GM19351 (cell line): ENCODE results near the gene NUP42.
"Not testable (repeated sequence)": the region's sequence is repeated elsewhere in the genome, so short reads cannot be mapped to it uniquely, and the experiment has no call there.

Experiments
- ATAC-seq: cut with Tn5 transposase; IDR thresholded peaks from one replicate; pipeline ENCODE4 v1.9.1; 2021; ENCODE audit warnings: mild to moderate bottlenecking, moderate library complexity; ENCODE audit not compliant: unreplicated experiment

NUP42 gene

DNA sequence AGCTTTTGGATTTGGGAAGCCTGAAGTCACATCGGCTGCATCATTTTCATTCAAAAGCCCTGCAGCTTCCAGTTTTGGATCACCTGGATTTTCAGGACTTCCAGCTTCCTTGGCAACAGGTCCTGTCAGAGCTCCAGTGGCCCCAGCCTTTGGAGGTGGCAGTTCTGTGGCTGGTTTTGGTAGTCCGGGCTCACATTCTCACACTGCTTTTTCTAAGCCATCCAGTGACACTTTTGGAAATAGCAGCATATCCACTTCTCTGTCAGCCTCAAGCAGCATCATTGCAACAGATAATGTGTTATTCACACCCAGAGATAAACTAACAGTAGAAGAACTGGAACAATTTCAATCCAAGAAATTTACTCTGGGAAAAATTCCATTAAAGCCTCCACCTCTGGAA is 18.5 kb downstream of the NUP42 start:
- no peak for ATAC-seq

DNA sequence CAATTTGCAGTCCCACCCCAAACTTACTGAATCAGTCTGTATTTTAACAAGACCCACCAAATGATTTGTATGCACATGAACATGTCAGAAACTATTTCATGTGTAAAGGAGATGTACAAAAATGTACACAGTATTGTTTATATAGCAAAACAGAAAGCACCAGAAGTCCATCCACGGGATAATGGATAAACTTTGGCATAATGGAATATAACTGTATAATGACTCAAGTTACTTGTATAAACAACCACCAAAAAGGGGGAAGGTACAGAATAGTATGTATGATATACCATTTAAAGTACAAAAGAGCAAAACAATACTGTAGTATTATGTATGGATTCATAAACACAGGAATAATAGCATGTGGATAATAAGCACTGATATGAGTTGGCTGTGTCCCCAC is 22.4 kb downstream of the NUP42 start:
- ATAC-seq = no peak

GRCh38 chr7:23205577-23205908 is 23.7 kb downstream of the NUP42 start:
- no peak for ATAC-seq

DNA sequence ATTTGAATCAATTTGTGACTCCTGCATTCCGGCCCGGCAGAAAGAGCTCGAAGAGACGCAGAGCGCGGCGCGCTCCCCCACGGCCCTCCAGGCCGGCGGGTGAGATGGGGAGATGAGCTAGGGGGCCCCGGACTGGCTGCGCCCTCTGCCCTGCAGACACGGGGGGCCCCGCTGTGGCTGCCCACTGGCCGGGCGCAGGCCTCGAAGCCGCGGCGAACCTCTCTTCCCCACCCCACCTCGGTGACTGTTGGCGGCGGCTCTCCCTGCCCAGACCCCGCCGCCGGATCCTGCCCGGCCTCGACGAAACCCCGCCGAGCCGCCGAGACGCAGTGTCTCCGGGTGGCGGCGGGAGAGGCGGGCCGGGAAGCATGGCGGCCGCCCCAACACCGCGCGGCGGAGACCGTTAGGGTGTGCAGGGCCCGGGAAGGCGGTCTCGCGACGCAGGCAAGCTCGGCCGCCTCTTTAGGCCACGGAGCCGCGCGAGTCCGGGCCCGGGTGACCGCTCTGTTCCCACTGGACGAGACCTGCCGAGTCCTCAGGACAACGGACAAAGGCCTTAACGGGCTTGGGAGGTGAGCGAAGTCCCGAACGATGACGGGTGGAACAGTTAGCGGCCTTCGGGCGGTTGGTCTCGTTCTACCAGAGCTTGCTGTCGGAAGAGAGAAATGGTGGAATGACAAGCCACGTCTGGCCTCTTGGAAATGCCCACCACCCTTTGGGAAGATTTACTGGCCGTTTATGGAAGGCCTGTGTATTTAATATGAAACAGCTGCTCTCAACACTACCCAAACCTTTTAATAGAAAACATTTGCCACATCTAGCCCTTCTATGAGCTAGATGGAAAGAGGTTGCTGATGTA is 24.3 kb downstream of the NUP42 start:
- no peak for ATAC-seq

DNA sequence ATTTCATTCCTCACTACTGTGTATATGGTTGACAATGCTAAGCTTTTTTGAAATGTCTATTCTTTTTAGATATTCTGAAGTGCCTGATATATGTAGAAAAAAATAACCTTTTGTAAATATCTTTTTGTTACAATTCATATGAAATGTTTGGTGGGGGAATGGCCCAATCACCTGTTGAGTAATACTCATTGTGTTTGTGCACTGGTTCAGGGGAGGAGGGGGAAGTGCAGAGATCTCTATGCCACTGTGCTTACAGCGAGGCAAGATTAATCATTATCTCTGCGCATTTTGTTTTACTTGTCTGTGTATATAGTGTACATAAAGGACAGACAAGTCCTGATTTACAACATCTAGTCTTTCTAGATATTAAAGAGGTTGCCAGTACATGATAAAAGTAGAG is 25.2 kb downstream of the NUP42 start:
- no peak for ATAC-seq

- ATAC-seq = no peak
Observed at GRCh38 chr7:23207884-23208283, 26.0 kb downstream of the NUP42 start.

DNA sequence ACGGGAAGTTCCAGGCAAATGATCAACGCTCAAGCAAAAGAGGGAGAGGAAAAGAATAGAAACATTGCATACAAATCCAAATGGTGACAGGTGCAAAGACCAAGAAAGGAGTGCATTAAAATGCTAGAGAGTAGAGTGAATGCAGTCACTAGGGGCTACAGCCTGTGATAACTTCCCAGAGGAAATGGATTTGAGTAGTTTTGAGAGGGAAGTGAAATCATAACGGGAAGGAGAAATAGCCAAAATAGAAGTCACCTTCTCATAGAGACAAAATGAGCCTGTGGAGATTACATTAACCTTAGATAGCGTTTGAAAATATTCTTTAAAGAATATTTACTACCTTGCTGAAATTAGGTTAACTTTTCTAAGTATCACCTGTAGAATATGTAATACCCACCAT is 26.5 kb downstream of the NUP42 start:
- no peak for ATAC-seq

GRCh38 chr7:23210506-23210905 is 28.7 kb downstream of the NUP42 start:
- no peak for ATAC-seq

DNA sequence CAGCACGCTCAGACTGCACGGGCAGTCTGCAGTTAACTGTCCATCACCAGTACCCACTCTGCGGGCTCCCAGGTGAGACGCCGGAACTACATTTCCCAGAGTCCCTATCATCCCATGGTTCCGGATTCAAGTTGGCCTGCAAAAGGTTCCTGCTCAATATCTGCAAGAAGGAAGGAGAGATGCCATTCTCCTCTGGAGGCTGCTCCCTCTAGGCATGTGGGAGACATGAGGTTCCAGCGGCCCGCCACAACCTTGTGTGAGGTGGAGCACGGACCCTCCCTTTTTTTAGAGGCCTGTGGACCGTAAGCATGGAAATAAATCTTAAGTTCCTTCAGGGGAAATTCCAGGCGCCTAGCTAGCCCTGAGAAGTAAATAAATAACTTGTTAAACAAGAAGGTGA is 29.7 kb downstream of the NUP42 start:
- ATAC-seq = no peak

GRCh38 chr7:23212395-23212794 is 30.5 kb downstream of the NUP42 start:
- no peak for ATAC-seq

DNA sequence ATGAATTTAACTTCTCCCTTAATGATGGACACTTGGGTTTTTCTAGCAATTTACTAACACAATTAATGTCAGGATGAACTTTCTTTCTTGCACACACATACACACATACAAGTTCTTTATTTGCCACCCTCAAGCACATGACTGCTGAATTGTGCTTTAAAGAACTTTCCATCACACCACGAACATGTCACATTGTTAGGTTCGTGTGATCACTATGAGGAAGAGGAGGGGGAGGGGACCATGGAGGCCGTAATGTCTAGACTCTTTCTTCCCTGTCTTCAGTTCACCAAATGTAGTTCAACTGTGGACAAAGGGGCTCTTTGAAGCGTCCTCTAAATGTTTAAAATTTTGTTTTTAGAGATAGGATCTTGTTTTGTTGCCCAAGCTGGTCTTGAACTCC is 31.0 kb downstream of the NUP42 start:
- ATAC-seq = no peak

GRCh38 chr7:23213755-23214154 is 31.9 kb downstream of the NUP42 start:
- no peak for ATAC-seq

DNA sequence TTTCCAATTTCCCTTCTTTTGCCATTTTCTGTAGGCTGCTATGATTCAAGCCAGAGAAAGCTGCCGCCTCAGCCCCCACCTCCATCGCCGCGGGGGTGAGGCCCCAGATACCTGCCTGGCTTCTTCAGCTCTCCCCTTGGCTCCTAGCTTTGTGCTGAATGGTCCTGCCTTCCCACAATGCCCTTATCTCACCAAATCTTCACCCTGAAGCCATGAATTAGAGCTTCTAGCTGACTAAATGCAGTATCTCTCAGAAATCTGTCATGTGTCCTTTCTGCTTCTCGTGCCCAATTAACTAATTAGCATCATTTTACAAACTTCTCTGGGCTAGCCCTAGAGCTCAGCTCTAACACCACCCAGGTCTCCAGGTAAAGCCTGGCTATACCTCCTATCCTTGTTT is 32.6 kb downstream of the NUP42 start:
- ATAC-seq = no peak

DNA sequence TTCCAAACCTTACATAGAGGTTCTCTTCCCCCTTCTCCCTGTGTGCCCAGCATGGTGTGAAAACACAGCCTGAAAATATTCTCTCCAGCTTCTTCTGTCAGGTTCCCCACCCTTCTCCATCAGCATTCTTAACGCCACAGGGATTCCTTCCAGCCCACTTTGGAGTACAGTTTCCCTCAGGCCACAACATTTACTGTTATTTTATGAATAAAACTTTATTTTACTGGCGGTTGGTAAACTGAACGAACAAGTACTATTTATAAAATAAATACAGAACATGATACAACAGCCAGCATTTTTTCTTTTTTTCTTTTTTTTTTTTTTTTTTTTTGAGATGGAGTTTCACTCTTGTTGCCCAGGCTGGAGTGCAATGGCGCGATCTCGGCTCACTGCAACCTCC is 33.1 kb downstream of the NUP42 start:
- no peak for ATAC-seq

DNA sequence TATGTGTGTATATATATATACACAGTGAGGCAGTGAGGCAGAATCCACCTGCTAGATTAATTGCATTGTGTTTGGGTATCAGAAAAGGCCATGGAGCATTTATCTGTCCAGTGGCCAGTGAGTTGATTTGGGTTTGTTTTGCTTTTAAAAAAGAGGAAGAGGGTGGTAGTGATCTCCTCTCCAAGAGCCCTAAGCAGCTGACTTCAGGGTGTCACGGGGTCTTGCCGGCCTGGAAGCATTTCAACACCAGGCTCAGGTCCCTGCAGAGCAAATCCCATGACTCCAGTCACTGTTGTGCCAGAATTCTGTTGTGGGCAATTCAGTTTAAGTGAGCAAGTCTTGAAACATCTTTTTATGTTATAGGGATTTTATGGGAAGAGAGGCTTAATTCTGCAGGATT is 34.2 kb downstream of the NUP42 start:
- ATAC-seq = no peak

DNA sequence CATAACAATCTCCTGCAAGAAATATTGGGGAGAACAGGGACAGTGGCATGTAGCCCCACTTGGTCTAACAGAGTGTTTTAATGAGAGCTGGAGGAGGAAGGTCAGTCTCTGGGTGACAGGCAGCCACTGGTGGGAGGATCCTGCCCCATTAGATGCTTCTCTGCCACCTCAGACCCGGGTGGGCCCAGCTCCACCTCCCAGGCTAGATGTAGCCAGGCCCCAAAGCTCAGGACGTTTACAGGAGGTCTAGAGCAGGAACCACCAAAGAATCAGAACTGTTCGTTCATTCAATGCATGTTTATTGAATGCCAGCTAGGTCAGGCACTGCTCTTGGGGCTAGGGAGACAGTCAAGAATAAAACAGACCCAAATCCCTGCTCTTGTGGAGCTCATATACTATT is 36.3 kb downstream of the NUP42 start:
- no peak for ATAC-seq

DNA sequence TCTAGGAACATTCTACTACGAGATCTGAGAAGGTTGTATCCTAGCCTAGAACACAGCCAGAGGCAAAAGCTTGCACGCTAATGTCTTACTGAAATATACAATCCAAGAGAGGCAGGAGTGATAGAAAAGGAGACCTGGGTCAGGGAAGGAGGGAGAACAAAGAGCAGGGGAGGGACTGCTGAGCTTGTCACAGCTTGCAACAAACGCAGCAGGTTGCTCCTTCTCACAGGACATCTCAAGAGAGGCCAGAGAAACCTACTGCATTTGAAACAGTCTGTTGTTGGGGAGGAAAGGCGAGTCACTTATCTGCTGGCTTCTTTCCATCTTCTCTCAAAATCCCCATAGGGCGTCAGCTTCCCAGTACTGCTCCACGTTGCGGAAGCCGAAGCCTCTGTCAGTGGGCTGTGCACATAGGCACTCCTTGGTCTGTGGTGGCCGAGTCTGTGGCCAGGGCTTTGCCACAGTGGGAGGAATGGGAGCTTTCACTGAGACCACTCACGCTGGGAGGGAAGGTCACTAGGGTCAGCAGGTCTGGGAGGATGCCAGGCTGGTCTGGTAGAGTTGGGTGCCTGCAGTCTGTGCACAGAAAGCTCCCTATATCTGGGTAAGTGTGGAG is 39.0 kb downstream of the NUP42 start:
- ATAC-seq = no peak

DNA sequence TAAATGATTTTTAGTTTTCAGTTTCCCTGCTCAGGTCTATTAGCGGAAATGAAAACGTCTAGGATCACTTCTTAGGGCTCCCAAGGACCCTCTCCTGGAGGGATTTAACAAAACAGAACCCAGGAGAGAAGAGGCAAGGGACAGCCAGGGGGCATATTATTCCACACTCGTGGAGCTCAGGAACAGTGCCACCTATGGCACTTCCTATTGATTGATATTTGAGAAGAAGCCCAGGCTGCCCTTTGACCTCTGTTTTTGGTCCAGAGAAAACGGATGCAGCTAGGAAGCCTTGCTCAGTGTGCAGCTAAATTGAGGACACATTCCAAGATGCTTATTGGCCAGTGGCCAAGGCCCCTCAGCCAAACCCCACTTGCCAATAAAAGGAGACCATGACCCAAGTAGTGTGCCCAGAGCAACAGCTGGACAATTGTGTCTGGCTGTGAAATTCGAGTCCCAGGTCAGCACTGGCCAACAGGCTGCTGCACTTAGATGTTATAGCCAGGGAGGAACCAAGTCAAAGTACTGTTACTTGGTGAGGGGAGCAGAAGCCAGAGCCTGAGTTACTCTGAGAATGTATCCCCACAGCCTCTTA is 40.7 kb downstream of the NUP42 start:
- ATAC-seq = no peak

- not testable (repeated sequence) for ATAC-seq
Observed at GRCh38 chr7:23224364-23224763, 42.5 kb downstream of the NUP42 start.

GRCh38 chr7:23226844-23227450 is 45.1 kb downstream of the NUP42 start:
- no peak for ATAC-seq

DNA sequence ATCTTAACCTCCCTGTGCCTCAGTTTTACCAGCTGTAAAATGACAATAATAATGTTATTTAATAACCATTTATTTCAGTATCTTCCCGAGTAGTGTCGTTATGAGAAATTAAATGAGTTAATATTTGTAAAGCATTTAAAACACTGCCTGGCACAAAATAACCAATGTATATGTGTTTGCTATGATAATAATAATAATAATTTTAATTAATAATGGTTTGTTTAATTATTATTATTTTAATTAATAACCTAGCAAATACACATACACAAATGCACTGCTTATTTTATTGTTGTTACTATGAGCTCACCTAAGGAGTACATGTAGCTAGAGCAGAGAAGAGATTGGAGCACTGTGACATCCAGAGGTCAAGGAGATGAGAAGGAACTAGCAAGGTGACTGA is 46.6 kb downstream of the NUP42 start:
- no peak for ATAC-seq

DNA sequence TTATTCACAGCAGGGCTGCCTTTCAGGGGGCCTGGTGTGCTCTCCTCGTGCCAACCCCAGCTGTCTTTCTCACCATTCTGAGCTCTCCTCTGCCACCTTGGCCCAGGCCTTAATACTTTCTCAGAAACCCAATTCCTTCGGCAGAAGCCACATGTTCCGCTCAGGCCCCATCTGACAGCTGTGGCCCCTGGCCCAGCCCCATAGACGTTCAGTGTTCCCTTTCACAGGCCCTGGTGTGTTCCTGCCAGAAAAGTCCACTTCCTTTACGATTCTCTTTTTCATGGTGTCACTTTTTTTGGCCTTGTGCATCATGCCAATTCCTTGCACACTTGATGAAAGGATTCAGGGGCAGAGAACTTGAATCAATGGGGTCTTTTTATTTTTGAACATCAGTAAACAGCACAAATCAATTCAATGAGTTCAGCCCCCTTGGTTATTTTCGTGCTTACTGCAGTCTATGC is 48.8 kb downstream of the NUP42 start:
- no peak for ATAC-seq
